NT2/D1 (cell line): Measurements from ENCODE around the gene HRK.

Source experiments
- SUZ12 ChIP-seq: IDR thresholded peaks from 2 replicates; pipeline ENCODE4 v1.6.1; 2011; ENCODE audit not compliant: insufficient read length, insufficient read depth; ENCODE audit errors: extremely low read depth
- ZNF274 ChIP-seq: IDR thresholded peaks from 2 replicates; pipeline ENCODE4 v1.6.1; 2011; ENCODE audit warnings: mild to moderate bottlenecking, low read depth, low read length

- TF ChIP-seq SUZ12: no peak
- TF ChIP-seq ZNF274: no peak
Observed at GRCh38 chr12:116916122-116916521, 34.9 kb upstream of the HRK start.
